ENCODE measurements around the gene CCDC51. TPM values are rescaled to one million over a fixed set of nuclear protein-coding genes. Genes with fewer than 3 reads are reported as not detected.

Gene CCDC51
- total and polyA plus RNA-seq, 2 of the 13 experiments (the other 11 are each of a cell fraction or from before 2014, with no cell fraction given) = 18.1 to 29.4 TPM

DNA sequence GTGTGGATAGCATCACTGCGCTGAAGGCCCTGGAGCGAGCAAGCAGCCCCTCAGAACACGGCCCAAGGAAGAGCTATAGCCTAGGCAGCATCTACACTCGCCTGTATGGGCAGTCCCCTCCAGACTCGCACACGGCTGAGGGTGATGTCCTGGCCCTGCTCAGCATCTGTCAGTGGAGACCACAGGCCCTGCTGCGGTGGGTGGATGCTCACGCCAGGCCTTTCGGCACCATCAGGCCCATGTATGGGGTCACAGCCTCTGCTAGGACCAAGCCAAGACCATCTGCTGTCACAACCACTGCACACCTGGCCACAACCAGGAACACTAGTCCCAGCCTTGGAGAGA lies 27.2 kb upstream of the CCDC51 start:
- no peaks in the 10 kb centered on the region for H3K27me3 ChIP-seq (ENCODE audit: control insufficient read depth in 1 of 2, insufficient read depth in 2 of 2, low read length in 2 of 2)
- H3K27ac ChIP-seq (ENCODE audit: extremely low read length, insufficient read depth, low read length) = no peak overlapping the region
- H3K9ac ChIP-seq (ENCODE audit: insufficient read depth, low read depth, low read length) = no peak overlapping the region
- ChIA-PET CTCF (ENCODE audit: low intra/inter-chr PET ratio, low total read pairs) (no interaction called here), POLR2A (interaction anchor here (1.5 to 2.1 kb wide), 2 partner anchors 16 to 20 kb away, joined by 4 to 7 read pairs; partner anchors contain the start of gene ATRIP)
- intact Hi-C loops (cut with micrococcal nuclease; ENCODE audit: unreplicated experiment) = no loop called here
- H3K4me1 ChIP-seq (ENCODE audit: insufficient read depth, low read length) = peaks cover 58% of the 10 kb centered on the region
- DNase-seq (ENCODE audit: low spot score) (no peak), ATAC-seq (no peak), FAIRE-seq (no peak)
- no peaks in the 10 kb centered on the region for H3K79me2 ChIP-seq (ENCODE audit: insufficient read depth, low read length)
- H2AFZ ChIP-seq (ENCODE audit: low read length) = no peak overlapping the region
- in situ Hi-C loops (cut with HindIII; ENCODE audit: extremely low pct_ligation_motif_present, low pct_unique_long_range_greater_than_20kb) = loop anchor here (5.0 kb wide), 2 partner anchors 35 to 90 kb away; partner anchors contain the start of genes PFKFB4 and SHISA5
- no TSS peak for BruUV-seq (replicated peaks)
- TF ChIP-seq EP300 (IDR thresholded peaks at IDR 0.05; ENCODE audit: low read depth in 2 of 2, low read length in 2 of 2) = no peak
- TF ChIP-seq EP300 (CRISPR knock-in tag; IDR thresholded peaks at IDR 0.05; ENCODE audit: borderline replicate concordance) = no peak
- TF ChIP-seq BORCS8-MEF2B (CRISPR knock-in tag; IDR thresholded peaks at IDR 0.05) = 0 out of 2 replicates have a peak, but pooled peaks have one; percentile 20
- TF ChIP-seq, protein P1, sequence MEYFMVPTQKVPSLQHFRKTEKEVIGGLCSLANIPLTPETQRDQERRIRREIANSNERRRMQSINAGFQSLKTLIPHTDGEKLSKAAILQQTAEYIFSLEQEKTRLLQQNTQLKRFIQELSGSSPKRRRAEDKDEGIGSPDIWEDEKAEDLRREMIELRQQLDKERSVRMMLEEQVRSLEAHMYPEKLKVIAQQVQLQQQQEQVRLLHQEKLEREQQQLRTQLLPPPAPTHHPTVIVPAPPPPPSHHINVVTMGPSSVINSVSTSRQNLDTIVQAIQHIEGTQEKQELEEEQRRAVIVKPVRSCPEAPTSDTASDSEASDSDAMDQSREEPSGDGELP (IDR thresholded peaks at IDR 0.05; ENCODE audit: borderline replicate concordance, low read depth) = no peak
- peak; percentile 19 for TF ChIP-seq AGO2 (optimal IDR thresholded peaks at IDR 0.05; ENCODE audit: low read depth, low read length)
- no peak for TF ChIP-seq ZNF800 (CRISPR knock-in tag; IDR thresholded peaks at IDR 0.05)
- TF ChIP-seq PTBP1 (IDR thresholded peaks at IDR 0.05; ENCODE audit: low read depth, low read length, poor library complexity, severe bottlenecking) = no peak
- TF ChIP-seq ZKSCAN1 (IDR thresholded peaks at IDR 0.05; ENCODE audit: low read length) = no peak
- TF ChIP-seq TARDBP (CRISPR knock-in tag; IDR thresholded peaks at IDR 0.05) = peak; percentile 32; the same call in 1 of the 2 replicates
- no peak for TF ChIP-seq MIXL1 (CRISPR knock-in tag; IDR thresholded peaks at IDR 0.05)
- TF ChIP-seq, protein P2, sequence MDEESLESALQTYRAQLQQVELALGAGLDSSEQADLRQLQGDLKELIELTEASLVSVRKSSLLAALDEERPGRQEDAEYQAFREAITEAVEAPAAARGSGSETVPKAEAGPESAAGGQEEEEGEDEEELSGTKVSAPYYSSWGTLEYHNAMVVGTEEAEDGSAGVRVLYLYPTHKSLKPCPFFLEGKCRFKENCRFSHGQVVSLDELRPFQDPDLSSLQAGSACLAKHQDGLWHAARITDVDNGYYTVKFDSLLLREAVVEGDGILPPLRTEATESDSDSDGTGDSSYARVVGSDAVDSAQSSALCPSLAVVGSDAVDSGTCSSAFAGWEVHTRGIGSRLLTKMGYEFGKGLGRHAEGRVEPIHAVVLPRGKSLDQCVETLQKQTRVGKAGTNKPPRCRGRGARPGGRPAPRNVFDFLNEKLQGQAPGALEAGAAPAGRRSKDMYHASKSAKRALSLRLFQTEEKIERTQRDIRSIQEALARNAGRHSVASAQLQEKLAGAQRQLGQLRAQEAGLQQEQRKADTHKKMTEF (CRISPR knock-in tag; IDR thresholded peaks at IDR 0.05) = no peak
- no peak for TF ChIP-seq HCFC1 (IDR thresholded peaks at IDR 0.05; ENCODE audit: low read depth, low read length)
- no peak for TF ChIP-seq ZNF546 (CRISPR knock-in tag; conservative IDR thresholded peaks at IDR 0.05)
- no peak for TF ChIP-seq DPF2 (CRISPR knock-in tag; IDR thresholded peaks at IDR 0.05; ENCODE audit: borderline replicate concordance, low read depth)
- no peak for TF ChIP-seq ZNF746 (CRISPR knock-in tag; IDR thresholded peaks at IDR 0.05)
- peak; percentile 6; the same call in 1 of the 2 replicates for TF ChIP-seq ZNF274 (CRISPR knock-in tag; IDR thresholded peaks at IDR 0.05)
- H3K36me3 ChIP-seq (replicated peaks in 1 of 2; ENCODE audit: control insufficient read depth in 1 of 2, insufficient read depth in 2 of 2, low read length in 2 of 2) = peaks cover 3 to 10% of the 10 kb centered on the region in 2 experiments; a peak in 3 of 5 replicates
- no peak overlapping the region for H3K4me3 ChIP-seq (replicated peaks in 1 of 3; ENCODE audit: insufficient read depth in 1 of 3, low read depth in 2 of 3, low read length in 3 of 3)
- 95% methylated on average over 8 of the region's 9 CpGs for WGBS (ENCODE audit: low lambda C conversion rate)
- no peaks in the 10 kb centered on the region for H3K9me3 ChIP-seq (ENCODE audit: low read length)
- H4K20me1 ChIP-seq (ENCODE audit: insufficient read depth, low read length) = no peaks in the 10 kb centered on the region
- no peak overlapping the region for H3K4me2 ChIP-seq (ENCODE audit: low read depth, low read length)

Data from HepG2 (cell line).